Psoas muscle (tissue), 8 donors: Measurements from ENCODE around the gene SNRNP40. TPM values are rescaled to one million over a fixed set of nuclear protein-coding genes. Genes with fewer than 3 reads are reported as not detected.

ENCODE experiments used
- ATAC-seq, 4 donors: fragments of 200-7000 bp; cut with Tn5 transposase; one replicate each; pipeline ENCODE4 v1.9.1; 2020; ENCODE audit warnings: moderate library complexity in 3 of 4, mild to moderate bottlenecking in 2 of 4
- DNase-seq, 2 donors: peaks; one replicate each; pipeline ENCODE4 v3.0.0-alpha.2; 2020
- H3K27ac ChIP-seq: fragments of 200-600 bp; one replicate; pipeline ENCODE4 v1.8.0; 2022
- H3K27me3 ChIP-seq, 3 donors: fragments of 200-600 bp in 1 of 3; one replicate each; pipeline versions ENCODE4 v1.6.1 to v1.8.0; 2013 to 2022; ENCODE audit warnings: low read length in 2 of 3, mild to moderate bottlenecking in 2 of 3, moderate library complexity in 1 of 3; ENCODE audit not compliant: insufficient read depth in 3 of 3
- H3K36me3 ChIP-seq, 2 donors: fragments of 200-600 bp in 1 of 2; one replicate each; pipeline versions ENCODE4 v1.6.1 to v1.8.0; 2013 to 2022; ENCODE audit warnings: low read depth in 1 of 2, mild to moderate bottlenecking in 1 of 2, moderate library complexity in 1 of 2; ENCODE audit not compliant: insufficient read depth in 1 of 2
- H3K4me1 ChIP-seq: fragments of 200-600 bp; one replicate; pipeline ENCODE4 v1.8.0; 2022
- H3K4me3 ChIP-seq: fragments of 200-600 bp; one replicate; pipeline ENCODE4 v1.8.0; 2022; ENCODE audit warnings: mild to moderate bottlenecking
- H3K9me3 ChIP-seq: fragments of 200-600 bp; one replicate; pipeline ENCODE4 v1.8.0; 2022
- WGBS, 3 donors: extraction: QIAGEN DNeasy Blood & Tissue Kit; methylation state at CpG; one replicate each; pipeline versions ENCODE4 v1.1.6 to v1.1.7; 2013; 5-methylcytosine and 5-hydroxymethylcytosine counted together
- intact Hi-C, 2 donors: fragments of 100-400 bp; cut with DNase I; formaldehyde crosslinking; loops; one replicate each; pipeline versions ENCODE4 v1.11.0 to v1.14.2; 2022
- long read RNA-seq, 2 donors: library from polyadenylated mRNA; unstranded; transcript quantifications; one replicate each; pipeline ENCODE4 v2.0.0, GENCODE V29; 2021
- polyA plus RNA-seq, 3 donors: library from polyadenylated mRNA; stranded (reverse); fragments of 200-250 nt; gene quantifications; one replicate each; pipeline ENCODE4 v1.2.3, GENCODE V29; 2013
- total RNA-seq, 4 donors: library from RNA; stranded (reverse); fragmentation: NEBNext Ultra II Directional in 2 of 4; extraction: Animal tissue kit (Norgen Biotek cat#: 25700) in 2 of 4; gene quantifications; one replicate each; pipeline versions ENCODE4 v1.2.1 to v1.2.4, GENCODE V29; 2021 to 2023
- TF ChIP-seq, protein P1 (sequence below): fragments of 200-600 bp; IDR thresholded peaks from one replicate; pipeline ENCODE4 v1.8.0; 2022; ENCODE audit warnings: antibody characterized with exemption
- donor health status: healthy with polysubstance abuse.
- donor health status: DM: no; HTN: no; CAD: no; lungs with moderate emphysema.
- donor health status: Bipolar disorder and iron deficiency.
- donor health status: healthy.
- donor health status: DM: yes; HTN: yes; CAD: no.
- donor health status: DM: no; HTN: no; CAD: no.
- donor health status: DM: no; HTN: no; CAD: no.
- donor health status: DM: yes; HTN: yes; CAD: no.

The SNRNP40 gene
- total RNA-seq: 10 to 100 TPM; 17.6 to 22.7 (median 20.2) TPM
- 10 to 100 TPM; 13.5 to 19.8 (median 19.4) TPM for polyA plus RNA-seq
- long read RNA-seq, donor 1, transcript SNRNP40-201 (10 exons, 1,597 nt): major isoform, 12 of 12 reads
- long read RNA-seq, donor 1, partial matches to known transcripts: 0 of 12 reads
- long read RNA-seq, donor 1, other reads (novel, unspliced or antisense): 0 of 12 reads
- long read RNA-seq, donor 2, transcript SNRNP40-201 (10 exons, 1,597 nt): major isoform, 27 of 32 reads
- long read RNA-seq, donor 2, partial matches to known transcripts: 2 of 32 reads
- long read RNA-seq, donor 2, other reads (novel, unspliced or antisense): 3 of 32 reads

DNA sequence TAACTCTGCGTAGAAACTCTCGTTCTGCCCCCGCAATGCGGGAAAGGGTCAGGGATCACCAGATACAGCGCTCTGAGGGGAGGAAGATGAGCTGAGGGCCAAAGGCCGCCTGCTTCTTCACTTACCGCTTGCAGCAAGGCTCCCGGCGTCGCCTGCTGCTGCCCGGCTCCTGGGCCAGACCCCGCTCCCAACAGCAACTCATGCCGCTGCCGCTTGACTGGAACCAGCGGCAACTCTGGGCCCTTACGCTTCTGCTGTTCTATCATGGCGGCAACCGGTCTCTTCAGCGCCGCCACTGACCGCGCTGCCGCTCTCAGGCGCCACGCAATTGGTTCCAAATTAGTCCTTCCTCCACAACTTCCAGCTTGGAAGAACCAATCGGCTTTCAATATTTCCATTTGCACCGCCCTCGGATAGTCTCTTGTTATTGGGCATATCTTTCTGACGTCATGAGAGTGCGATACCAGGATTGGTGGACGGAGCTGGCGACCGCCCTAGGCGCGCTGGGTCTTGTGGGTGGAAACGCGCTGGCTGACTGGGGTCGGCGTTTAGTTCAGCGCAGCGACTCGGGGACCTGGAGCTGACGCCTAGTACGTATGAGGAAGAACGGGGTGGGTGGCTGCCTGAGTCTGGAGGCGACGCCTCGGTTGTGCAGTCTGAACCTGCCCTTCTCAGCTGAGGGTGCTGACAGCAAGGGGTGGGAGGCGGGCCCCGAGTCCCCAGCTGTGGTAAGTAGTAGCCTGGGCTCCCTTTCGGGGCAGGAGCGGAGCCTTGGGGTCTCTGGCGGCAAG lies at the start of gene SNRNP40, which contains the start of gene ZCCHC17:
Gene SNRNP40, minus strand, starts transcription at position 303 of the 791 bp plus-strand sequence. Its CDS starts 37 bp downstream, at position 266.
Gene ZCCHC17, plus strand, starts transcription at position 547 of the 791 bp plus-strand sequence. CDS start 13,067 bp downstream, outside the sequence.
- TF ChIP-seq, protein P1, sequence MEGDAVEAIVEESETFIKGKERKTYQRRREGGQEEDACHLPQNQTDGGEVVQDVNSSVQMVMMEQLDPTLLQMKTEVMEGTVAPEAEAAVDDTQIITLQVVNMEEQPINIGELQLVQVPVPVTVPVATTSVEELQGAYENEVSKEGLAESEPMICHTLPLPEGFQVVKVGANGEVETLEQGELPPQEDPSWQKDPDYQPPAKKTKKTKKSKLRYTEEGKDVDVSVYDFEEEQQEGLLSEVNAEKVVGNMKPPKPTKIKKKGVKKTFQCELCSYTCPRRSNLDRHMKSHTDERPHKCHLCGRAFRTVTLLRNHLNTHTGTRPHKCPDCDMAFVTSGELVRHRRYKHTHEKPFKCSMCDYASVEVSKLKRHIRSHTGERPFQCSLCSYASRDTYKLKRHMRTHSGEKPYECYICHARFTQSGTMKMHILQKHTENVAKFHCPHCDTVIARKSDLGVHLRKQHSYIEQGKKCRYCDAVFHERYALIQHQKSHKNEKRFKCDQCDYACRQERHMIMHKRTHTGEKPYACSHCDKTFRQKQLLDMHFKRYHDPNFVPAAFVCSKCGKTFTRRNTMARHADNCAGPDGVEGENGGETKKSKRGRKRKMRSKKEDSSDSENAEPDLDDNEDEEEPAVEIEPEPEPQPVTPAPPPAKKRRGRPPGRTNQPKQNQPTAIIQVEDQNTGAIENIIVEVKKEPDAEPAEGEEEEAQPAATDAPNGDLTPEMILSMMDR: no peak
- peak; percentile 92 to 96 for DNase-seq
- intact Hi-C loops: no loop called here
- Histone ChIP-seq H3K9me3 (no peaks in the 10 kb centered on the region), H3K36me3 (peaks cover 2 to 30% of the 10 kb centered on the region in 2 donors), H3K4me3 (peak within 1 kb of the TSS; percentile 89), H3K27me3 (no peaks in the 10 kb centered on the region), H3K27ac (peak within 1 kb of the TSS; percentile 89), H3K4me1 (peaks cover 34% of the 10 kb centered on the region)
- WGBS, 3 donors: 0 to 1% (median 0%) methylated on average over 51 to 53 of the region's 53 CpGs
- peak; percentile 98 to 99 (median 99) for ATAC-seq

DNA sequence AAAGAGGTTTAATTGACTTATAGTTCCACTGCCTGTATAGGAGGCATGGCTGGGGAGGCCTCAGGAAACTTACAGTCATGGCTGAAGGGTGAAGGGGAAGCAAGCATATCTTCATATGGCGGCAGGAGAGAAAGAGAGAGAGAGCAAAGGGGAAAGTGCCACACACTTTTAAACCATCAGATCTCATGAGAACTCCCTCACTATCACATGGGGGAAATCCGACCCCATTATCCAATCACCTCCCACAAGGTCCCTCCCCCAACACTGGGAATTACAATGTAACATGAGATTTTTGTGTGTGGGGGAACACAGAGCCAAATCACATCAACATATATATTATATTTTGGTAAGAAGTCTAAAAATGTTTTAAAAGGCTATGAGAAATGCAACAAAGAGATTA lies 49.0 kb upstream of the SNRNP40 start:
- H3K9me3 ChIP-seq: no peaks in the 10 kb centered on the region
- intact Hi-C loops: no loop called here
- H3K36me3 ChIP-seq: peaks cover 3 to 56% of the 10 kb centered on the region in 2 donors
- no peak overlapping the region for H3K27ac ChIP-seq
- ATAC-seq (no peak), DNase-seq (no peak)
- 93 to 98% (median 95%) methylated on average over 2 of the region's 2 CpGs for WGBS, 3 donors
- no peaks in the 10 kb centered on the region for H3K27me3 ChIP-seq
- H3K4me1 ChIP-seq: no peaks in the 10 kb centered on the region
- H3K4me3 ChIP-seq: no peak overlapping the region
- TF ChIP-seq, protein P1: no peak

DNA sequence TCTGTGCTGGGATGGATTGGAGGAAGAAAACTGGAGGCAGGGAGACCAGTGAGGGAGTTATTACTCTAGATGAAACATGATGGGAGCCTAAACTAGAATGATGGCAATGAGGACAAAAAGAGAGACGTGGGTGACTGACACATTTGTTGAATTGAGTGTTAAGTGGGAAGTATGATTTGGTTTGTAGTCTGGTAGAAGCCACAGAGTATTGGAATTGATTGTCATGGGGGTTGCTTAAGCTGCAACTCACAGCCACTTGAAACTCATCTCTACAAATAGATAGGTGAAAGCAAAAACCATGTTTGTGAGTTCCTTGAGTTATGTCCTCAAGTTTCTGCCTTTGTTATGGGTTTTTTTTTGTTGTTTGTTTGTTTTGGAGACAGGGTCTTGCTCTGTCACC lies 47.9 kb upstream of the SNRNP40 start:
- no peaks in the 10 kb centered on the region for H3K27me3 ChIP-seq
- no peak overlapping the region for H3K27ac ChIP-seq
- TF ChIP-seq, protein P1: no peak
- no peak for DNase-seq
- ATAC-seq: no peak
- intact Hi-C loops: no loop called here
- H3K36me3 ChIP-seq: peaks cover 3 to 54% of the 10 kb centered on the region in 2 donors
- H3K4me1 ChIP-seq: no peaks in the 10 kb centered on the region
- no peaks in the 10 kb centered on the region for H3K9me3 ChIP-seq
- H3K4me3 ChIP-seq: no peak overlapping the region
- WGBS, 3 donors: 0 to 87% (median 53%) methylated on average over 1 of the region's 1 CpG

DNA sequence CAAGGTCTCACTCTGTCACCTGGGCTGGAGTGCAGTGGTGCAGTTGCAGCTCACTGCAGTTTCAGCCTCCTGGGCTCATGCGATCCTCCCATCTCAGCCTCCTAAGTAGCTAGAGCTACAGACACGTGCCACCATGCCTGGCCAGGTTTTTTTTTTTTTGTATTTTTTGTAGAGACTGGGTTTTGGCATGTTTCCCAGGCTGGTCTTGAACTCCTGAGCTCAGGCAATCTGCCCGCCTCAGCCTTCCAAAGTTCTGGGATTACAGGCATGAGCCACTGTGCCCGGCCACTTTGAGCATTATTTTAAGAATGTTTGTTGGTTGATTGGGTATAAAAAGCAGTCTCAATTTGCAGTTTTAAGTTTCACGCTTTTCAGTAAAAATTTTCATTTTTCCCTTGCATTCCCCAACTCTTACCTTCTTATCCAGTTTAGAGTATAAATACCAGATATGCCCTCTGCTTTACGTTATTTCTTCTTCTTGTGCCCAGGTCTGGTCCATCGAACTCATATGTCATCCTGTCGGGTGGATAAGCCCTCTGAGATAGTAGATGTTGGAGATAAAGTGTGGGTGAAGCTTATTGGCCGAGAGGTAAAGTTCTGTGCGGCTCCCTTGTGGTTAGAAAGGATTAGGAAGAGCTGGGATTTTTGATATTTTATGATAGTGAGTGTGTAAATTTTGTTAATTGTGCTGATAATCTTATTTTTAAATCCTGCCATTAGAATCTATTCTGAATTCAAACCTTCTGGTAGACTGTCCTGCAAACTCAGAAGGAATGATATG lies 40.3 kb upstream of the SNRNP40 start:
- H3K4me1 ChIP-seq: no peaks in the 10 kb centered on the region
- TF ChIP-seq, protein P1: no peak
- DNase-seq (no peak), ATAC-seq (no peak)
- H3K4me3 ChIP-seq: no peak overlapping the region
- 79 to 87% (median 82%) methylated on average over 10 of the region's 10 CpGs for WGBS, 3 donors
- intact Hi-C loops: no loop called here
- no peaks in the 10 kb centered on the region for H3K9me3 ChIP-seq
- H3K27me3 ChIP-seq: no peaks in the 10 kb centered on the region
- H3K27ac ChIP-seq: no peak overlapping the region
- peaks cover 0 to 39% of the 10 kb centered on the region in 2 donors for H3K36me3 ChIP-seq
